GM10266 (cell line): ENCODE data around the gene GPC3.

Experiments
- DNase-seq: peaks from one replicate; pipeline ENCODE4 v3.0.0; 2012; ENCODE audit errors: extremely low spot score
- CTCF ChIP-seq: IDR thresholded peaks from 2 replicates; pipeline ENCODE4 v1.5.1; 2012; ENCODE audit warnings: mild to moderate bottlenecking, low read depth; ENCODE audit not compliant: control insufficient read depth, insufficient read depth; ENCODE audit errors: missing control alignments

GPC3 gene

GRCh38 chrX:133495464-133496391, 489.7 kb downstream of the GPC3 start:
- DNase-seq, result no peak
- TF ChIP-seq CTCF, result no peak

- no peak for DNase-seq
- TF ChIP-seq CTCF, result no peak
These were observed 492.0 kb downstream of the GPC3 start for GRCh38 chrX:133493366-133493765.

GRCh38 chrX:133490955-133491354, 494.4 kb downstream of the GPC3 start:
- DNase-seq, result no peak
- no peak for TF ChIP-seq CTCF
